ENCODE results near the gene SRD5A1. TPM values are rescaled to one million over a fixed set of nuclear protein-coding genes. Genes with fewer than 3 reads are reported as not detected.
"Not testable (repeated sequence)": the region's sequence is repeated elsewhere in the genome, so short reads cannot be mapped to it uniquely, and the experiment has no call there.

Gene SRD5A1
- polyA plus RNA-seq, 1 donor = 12.1 TPM

DNA sequence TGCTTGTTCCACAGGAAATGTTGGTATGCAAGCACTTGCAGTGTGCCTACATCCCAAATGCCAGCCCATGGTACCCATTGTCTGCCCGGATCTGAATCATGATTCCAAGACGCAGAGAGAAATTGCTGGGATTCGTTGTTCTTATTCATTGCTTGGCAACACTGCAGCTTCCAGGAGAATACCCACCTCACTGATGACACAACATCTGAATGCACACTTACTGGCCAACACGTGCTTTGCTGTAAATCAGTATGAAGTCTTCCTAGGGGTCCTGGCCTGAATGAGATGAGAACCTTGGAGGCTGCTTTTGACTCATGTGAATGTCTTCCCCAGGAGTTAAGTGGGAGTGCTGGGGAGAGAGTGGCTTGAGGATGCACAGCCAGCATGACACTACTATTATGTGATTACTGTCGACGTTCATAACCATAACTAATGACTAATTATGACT is 11.6 kb downstream of the SRD5A1 start:
- no peak for DNase-seq (ENCODE audit: low read depth)

DNA sequence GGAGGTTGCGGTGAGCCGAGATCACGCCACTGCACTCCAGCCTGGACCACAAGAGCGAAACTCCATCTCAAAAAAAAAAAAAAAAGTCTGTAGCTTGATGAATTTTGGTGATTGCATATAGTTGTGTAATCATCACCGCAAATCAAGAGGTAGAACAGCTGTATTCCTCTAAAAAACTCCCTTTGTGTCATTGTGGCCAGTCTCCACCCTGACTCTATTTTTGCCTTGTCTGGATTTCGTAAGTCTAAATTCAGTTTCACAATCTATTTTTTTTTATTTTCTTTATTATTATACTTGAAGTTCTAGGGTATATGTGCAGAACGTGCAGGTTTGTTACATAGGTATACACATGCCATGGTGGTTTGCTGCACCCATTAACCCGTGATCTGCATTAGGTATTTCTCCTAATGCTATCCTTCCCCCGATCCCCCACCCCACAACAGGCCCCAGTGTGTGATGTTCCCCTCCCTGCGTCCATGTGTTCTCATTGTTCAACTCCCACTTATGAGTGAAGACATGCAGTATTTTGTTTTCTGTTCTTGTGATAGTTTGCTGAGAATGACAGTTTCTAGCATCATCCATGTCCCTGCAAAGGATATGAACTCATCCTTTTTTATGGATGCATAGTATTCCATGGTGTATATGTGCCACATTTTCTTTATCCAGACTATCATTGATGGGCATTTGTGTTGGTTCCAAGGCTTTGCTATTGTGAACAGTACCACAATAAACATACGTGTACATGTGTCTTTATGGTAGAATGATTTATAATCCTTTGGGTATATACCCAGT is 12.5 kb downstream of the SRD5A1 start:
- DNase-seq (ENCODE audit: low read depth) = not testable (repeated sequence)

DNA sequence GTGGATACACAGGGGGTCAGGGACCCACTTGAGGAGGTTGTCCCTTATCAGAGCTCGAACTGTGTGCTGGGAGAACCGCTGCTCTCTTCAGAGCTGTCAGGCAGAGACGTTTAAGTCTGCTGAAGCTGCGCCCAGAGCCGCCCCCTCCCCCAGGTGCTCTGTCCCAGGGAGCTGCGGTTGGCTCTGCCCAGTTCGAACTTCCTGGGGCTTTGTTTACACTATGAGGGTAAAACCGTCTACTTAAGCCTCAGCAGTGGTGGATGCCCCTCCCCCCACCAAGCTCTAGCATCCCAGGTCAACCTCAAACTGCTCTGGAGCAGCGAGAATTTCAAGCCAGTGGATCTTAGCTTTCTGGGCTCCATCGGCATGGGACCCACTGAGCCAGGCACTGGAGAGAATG is 15.9 kb downstream of the SRD5A1 start:
- no peak for DNase-seq (ENCODE audit: low read depth)

DNA sequence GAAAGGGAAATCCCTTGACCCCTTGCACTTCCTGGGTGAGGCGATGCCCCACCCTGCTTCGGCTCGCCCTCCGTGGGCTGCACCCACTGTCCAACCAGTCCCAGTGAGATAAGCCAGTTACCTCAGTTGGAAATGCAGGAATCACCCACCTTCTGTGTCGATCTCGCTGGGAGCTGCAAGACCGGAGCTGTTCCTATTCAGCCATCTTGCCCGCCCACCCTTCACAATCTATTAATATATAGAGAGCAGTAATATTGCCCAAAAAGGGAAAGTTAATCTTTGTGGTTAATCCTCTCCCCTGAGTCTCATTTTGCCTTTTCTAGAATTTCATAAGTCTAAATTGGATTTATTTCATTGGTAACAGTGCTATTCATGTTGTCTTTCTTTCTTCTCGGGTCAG is 16.4 kb downstream of the SRD5A1 start:
- DNase-seq (ENCODE audit: low read depth) = no peak

DNA sequence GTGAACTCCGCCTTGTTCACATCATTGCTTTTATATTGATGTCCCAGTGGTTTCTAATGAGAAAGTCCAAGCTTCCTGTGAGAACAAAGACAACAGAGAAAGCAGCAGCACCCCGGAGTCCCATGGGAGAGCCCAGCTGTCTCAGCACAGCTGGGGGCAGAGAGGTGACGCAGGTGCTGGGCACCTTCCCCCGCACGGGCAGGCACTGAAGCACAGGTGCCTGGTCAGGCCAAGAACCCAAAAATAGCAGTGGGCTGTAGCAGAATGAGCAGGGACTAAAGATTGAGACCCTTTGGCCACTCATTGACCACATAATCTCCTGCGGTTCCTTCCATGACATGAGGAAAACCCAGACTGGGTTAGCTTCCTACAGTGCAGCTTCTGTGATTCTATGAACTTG is 18.8 kb downstream of the SRD5A1 start:
- DNase-seq (ENCODE audit: low read depth) = no peak

DNA sequence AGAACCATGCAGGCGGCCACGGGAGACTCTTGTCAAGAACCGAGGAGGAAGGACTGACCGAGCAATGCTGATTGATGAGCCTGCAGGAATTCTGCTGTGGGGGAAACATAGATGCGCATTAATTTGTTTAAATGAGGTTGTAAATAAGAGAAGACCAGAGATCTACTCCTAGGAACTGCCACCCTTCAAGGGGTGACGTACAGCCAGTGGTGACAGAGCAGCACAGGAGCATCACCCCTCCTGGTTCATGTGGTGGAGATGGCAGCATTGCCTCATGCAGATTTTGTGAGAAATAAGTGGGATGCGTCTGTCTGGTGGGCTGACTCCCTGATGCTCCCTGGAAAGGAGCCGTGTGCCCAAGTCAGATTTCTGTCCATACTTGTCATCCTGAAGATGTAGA is 22.2 kb downstream of the SRD5A1 start:
- DNase-seq (ENCODE audit: low read depth) = no peak

DNA sequence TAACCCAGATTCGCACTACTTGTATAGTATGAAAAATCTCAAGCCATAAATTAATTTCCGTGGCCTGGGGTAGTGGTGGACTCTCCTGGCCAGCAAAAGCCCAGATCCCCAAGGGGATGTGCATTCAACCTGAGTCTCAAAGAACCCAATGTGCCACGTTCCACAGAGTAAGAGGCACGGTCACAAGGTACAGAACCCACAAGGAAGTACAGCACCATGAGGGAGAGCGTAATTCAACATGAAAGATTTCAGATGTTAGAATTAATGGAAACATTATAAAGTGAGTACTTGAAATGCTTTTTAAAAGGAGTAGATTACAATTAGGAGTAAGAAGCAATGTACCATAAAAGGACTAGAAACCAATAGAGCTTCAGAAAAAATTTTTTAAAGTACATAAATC is 23.4 kb downstream of the SRD5A1 start:
- DNase-seq (ENCODE audit: low read depth) = no peak

DNA sequence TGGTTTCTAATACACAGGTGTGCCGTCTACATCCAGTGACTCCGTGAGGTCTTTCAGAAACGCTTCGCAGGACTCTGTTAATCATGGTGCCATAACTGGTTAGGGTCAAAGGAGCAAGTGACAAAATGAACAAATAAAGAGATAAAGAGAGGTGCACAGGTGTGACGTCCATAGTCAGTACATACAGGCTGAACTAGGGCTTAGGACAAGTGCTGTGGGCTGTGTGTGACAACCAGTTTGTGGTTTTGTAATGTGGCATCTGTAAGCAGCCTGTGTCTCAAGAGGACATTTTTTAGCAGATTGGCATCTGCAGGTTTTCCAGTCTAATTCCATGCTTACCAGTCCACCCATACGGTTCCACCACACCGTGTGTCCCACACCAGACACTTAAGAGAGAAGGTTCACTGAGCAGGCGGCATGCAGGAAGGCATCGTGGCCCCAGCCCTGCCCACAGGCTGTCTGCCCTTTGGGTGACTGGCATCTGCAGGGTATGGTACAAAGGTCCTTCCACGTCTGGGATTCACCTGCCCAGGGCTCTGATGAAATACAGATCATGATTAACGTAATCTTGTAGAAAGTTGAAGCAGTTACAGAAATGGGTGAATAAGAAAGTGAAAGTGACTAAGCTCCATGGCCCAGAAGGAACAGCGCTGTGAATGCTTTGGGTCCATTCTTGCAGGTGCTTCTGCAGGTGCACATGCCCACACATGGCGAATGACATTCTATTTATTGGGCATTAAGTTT is 26.9 kb downstream of the SRD5A1 start:
- no peak for DNase-seq (ENCODE audit: low read depth)

DNA sequence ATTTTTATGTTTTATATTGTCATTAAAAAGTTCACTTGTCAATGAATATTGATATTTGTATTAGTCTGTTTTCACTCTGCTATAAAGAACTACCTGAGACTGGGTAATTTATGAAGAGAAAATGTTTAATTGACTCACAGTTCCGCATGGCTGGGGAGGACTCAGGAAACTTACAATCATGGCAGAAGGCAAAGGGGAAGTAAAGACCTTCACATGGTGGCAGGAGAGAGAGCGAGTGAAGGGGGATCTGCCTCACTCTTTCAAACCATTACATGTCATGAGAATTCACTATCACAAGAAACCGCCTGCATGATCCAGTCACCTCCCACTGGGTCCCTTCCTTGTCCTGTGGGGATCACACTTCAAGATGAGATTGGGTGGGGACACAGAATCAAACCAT is 27.4 kb downstream of the SRD5A1 start:
- no peak for DNase-seq (ENCODE audit: low read depth)

DNA sequence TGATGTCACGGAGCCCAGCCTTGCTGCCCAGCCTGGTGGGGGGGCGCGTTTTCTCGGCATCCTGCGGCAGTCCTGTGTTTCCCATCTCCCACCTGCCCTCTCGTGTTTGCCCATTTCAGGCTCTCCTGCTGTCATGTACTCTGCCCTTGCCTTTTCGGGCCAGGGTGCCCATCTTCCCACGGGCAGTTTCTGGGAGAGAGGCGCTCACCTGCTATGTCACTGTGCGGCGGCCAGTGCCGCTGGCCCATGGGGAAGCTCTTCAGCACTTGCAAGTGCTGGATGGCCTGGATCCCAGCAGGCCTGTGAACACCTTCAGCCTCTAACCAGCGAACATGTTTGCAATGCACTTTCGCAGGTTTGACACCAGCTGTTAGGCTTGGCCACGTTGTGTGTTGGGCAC is 33.5 kb downstream of the SRD5A1 start:
- no peak for DNase-seq (ENCODE audit: low read depth)

DNA sequence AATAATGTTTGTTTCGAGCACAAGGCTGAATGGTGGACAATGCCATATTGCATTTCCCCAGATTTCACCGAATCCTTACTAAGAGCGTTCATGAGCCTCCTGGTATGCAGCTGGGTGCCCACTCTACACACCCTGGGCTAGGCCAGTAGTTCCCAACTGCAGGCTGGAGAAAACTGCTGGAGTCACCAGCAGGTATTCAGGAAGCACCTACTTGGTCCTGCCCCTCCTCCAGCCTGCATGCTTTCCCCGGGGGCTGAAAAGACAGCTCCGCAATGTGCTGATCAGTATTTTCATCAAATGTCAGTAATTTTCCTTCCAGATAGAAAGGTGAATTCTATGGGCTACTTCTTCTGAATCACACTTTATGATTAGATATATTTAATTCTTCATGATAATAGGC is 34.4 kb downstream of the SRD5A1 start:
- no peak for DNase-seq (ENCODE audit: low read depth)

DNA sequence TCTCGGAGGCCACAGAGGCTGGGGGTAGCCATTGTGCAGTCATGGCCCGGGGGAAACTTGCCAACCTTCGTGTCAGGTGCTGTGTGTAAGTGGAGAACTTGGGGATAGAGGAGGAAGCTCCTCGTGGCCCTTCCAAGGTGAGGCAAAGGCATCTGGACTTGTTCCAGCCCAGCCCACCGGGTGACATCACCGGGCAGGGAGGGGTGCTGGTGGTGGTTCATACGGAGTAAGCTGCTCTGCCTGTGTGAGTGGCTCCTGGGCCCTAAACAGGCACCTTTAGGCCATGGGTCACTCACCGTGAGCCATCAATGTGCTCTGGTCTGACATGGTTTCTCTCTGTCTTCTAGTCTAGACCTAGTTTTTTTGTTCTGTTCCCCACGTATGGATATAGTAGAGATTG is 35.5 kb downstream of the SRD5A1 start:
- DNase-seq (ENCODE audit: low read depth) = not testable (repeated sequence)

DNA sequence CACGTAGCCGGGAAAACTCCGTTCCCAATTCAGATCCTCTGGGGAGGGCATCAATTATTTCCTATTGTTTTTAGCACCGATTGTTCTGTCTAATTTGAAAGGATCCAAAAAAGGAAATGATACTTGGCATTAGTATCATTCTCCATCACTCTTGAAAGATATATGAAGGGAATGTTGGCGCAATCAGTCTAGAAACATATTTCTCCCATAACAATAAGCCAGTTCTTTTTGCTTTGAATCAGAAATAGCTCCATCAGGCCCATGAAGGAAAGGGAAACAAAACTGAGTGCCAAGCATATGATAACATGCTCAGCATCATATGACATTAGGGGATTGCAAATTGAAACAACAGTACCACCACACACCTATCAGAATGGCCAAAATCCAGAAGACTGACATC is 39.8 kb downstream of the SRD5A1 start:
- no peak for DNase-seq (ENCODE audit: low read depth)

DNA sequence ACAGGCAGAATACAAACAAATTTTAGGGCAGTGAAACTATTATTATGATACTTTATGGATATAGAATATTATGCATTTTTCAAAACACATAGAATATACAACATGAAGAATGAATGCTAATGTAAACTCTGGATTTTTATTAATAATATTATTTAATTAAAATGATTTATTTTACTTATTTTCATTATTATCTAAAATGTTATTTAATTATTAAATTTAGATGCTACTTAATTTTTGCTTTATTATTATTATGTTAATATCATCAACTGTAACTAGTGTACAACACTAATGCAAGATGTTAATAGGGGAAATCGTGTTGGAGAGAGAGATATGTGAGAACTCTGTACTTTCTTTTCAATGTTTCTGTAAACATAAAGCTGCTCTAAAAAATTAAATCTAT is 40.7 kb downstream of the SRD5A1 start:
- no peak for DNase-seq (ENCODE audit: low read depth)

DNA sequence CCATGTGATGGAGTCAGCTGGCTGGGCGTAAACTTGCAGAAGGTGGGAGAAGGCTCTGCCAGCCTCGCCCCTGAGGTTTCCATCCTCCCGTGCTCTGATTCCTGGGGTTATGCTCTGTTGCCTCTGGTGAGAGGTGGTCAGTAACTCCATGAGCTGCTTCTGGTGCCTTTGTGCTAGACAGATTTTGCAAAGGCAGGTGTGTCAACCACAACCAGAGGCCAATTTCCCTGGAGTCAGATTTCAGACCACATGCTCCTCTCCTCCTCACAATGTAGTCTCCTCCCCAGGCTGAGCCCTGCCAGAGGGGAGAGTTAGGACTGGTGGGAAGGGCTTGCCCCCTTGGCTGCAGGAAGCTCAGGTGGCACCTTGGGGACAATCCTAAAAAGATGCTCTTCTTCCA is 41.2 kb downstream of the SRD5A1 start:
- DNase-seq (ENCODE audit: low read depth) = no peak

DNA sequence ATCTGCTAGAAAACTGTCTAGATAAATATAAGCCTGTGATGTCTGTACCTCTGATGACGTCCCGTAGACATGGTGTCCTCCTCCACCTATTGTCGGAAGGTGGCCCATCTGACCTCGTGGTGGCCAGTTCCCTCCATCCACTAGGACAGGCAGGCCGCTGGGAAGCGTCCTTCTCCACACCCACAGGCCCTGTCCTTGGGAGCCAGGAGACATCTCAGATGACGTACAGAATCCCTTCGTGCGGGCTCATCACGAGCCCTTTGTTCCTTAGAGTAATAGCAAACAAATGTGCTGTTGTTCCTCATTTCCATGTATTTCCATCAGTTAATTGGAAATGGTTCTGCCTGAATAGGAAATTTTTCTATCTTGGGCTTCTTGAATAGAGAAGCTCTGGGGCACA is 41.6 kb downstream of the SRD5A1 start:
- no peak for DNase-seq (ENCODE audit: low read depth)

DNA sequence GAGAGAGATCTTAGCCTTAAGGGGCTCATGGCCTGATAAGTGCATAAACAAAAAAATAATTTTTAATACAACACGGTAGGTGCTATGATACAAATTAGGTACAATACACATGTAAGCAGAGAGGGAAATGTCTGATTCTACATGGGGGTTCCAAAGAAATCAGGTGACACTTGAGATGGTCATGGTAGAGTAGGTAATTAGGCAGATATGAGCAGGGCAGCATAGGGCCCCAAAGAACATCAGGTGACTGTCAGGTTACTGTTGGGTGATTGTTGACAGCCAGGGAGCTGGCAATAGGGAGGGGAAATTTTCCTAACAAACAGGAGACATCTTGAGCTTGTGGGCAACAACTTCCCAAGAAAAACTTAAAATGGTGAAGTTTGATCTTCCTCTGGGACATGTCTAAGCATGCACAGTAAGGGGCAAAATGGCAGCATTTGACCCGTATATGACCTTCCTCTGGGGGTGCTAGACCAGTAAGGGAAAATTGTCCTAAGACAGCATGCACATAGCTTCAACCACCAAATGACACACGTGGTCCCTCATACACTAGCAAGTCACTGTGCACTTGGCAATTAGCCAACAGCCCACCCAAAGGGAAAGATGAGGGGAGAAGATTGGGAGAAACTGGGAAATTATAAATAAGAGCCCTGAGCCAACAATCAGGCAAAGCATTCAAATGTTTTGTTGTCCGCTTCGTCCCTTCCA is 42.7 kb downstream of the SRD5A1 start:
- no peak for DNase-seq (ENCODE audit: low read depth)

DNA sequence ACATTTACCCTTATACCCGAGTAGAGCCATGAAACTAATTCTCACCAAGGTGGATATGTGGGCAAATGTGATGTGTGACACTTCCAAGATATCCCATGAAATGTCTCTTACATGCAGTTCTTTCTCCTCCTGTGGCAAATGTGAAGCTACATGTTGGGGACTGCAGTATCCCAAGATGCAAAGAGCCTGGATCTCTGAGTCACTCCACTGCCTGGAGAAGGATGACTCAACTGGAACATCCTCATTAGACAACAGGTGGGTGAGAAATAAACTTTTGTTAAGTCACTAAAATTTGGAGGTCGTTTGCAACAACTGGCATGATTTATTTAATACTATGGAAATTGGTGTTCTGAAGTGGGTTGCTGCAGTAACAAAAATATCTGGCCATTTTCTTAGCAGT is 43.5 kb downstream of the SRD5A1 start:
- no peak for DNase-seq (ENCODE audit: low read depth)

DNA sequence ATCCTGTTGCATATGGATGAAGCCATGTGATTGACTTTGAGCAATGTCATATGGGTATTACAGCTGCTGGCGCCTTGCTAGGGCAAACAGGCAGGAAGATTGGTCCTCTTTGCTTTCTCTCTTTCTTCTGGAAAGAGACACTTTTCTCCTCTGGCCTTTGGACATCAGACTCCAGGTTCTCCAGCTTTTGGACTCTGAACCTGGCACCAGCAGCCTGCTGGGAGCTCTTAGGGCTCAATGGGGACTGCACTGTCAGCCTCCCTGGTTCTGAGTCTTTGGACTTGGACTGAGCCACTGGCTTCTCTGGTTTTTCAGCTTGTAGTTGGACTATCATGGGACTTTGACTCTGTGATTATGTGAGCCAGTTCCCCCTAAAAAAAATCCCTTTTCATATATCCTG is 45.1 kb downstream of the SRD5A1 start:
- DNase-seq (ENCODE audit: low read depth) = no peak

DNA sequence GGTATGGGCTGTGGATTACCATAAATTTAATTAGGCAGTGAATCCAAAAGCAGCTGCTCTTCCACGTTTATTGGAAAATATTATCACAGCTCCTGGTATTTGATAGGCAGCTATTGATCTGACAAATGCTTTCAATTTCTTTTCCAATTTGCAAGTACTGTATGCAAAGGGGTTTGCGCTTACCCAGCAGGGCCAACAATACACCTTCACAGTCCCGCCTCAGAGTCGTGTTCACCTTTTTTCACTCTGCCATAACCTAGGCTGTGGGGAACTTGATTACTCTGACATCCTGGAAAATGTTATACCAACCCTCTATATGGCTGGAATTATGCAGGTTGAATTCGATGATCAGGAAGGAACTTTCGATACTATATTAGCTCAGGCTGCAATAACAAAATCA is 47.7 kb downstream of the SRD5A1 start:
- DNase-seq (ENCODE audit: low read depth) = no peak

DNA sequence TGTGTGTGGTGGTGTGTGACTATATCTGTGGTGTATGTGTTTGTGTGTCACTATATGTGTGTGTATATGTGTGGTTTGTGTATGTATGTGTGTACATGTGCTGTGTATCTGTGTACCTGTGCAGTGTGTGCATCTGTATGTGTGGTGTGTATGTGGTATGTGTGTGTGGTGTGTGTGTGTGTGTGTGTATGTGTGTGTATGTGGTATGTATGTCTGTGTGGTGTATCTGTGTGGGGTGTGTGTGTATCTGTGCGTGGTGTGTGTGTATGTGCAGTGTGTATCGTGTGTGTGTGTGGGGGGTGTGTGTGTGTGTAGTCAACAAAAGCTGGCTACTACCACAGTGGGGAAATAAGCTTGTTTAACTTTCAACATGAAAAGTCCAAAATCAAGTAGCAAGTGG is 48.4 kb downstream of the SRD5A1 start:
- DNase-seq (ENCODE audit: low read depth) = no peak

DNA sequence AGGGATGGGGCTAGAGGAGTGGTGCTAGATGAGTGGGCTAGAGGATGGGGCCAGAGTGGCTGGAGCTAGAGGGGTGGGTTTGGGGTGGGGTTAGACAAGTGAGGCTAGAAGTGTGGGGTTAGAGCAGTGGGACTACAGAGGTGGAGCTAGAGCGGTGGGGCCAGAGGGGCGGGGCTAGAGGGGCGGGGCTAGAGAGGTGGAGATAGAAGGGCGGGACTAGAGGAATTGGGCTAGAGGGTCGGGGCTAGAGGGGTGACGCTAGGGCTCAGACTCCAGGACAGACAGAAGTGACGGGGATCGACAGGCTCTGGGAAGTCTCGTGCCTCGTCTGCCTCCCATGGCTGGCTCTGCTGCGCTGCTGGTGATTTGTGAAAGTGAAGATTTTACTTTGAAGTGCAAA is 49.0 kb downstream of the SRD5A1 start:
- DNase-seq (ENCODE audit: low read depth) = no peak

DNA sequence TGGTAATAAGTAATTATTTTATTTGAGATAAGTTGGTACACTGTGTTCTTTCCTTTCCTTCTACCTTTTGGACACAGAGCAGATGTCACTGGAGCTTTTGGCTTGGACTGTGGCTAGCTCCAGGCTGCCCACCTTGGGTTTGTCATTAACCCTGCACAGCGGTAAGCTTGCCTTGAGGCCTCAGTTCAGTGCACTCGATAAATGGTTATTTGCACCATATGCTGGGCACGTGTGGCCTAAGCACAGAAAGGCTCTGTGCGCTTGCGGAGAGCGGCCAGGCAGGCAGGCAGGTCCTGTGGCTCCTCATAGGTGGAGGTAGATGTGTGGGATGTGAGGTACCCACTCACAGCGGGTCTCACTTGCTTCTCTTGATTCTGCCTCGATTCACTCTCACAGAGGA is 50.0 kb downstream of the SRD5A1 start:
- no peak for DNase-seq (ENCODE audit: low read depth)
